CD4-positive, alpha-beta T cell treated with Interleukin-2 at 100 ng/mL for 4 hours (primary cell): Measurements from ENCODE around the gene CSNK1G3.
"Not testable (repeated sequence)": the region's sequence is repeated elsewhere in the genome, so short reads cannot be mapped to it uniquely, and the experiment has no call there.

ENCODE experiments used
- DNase-seq: peaks from one replicate; pipeline ENCODE4 v3.0.0-alpha.2; 2020; ENCODE audit warnings: low spot score

The CSNK1G3 gene

GRCh38 chr5:123559434-123559775, 47.4 kb downstream of the CSNK1G3 start:
- no peak for DNase-seq

- DNase-seq, result no peak
Measured at GRCh38 chr5:123561230-123561629, 49.3 kb downstream of the CSNK1G3 start.

- no peak for DNase-seq
Measured at GRCh38 chr5:123571927-123572326, 60.0 kb downstream of the CSNK1G3 start.

GRCh38 chr5:123578390-123578789, 66.4 kb downstream of the CSNK1G3 start:
- DNase-seq, result no peak

GRCh38 chr5:123579410-123579809, 67.4 kb downstream of the CSNK1G3 start:
- DNase-seq, result no peak

- DNase-seq, result no peak
Measured at GRCh38 chr5:123582550-123583285, 70.7 kb downstream of the CSNK1G3 start.

- no peak for DNase-seq
Measured at GRCh38 chr5:123585871-123586270, 73.9 kb downstream of the CSNK1G3 start.

GRCh38 chr5:123594434-123594833, 82.5 kb downstream of the CSNK1G3 start:
- no peak for DNase-seq

- no peak for DNase-seq
Measured at GRCh38 chr5:123597018-123597417, 85.0 kb downstream of the CSNK1G3 start.

- no peak for DNase-seq
Measured at GRCh38 chr5:123598028-123598689, 86.2 kb downstream of the CSNK1G3 start.

- no peak for DNase-seq
Measured at GRCh38 chr5:123599171-123599570, 87.2 kb downstream of the CSNK1G3 start.

- DNase-seq, result no peak
Measured at GRCh38 chr5:123601610-123602009, 89.6 kb downstream of the CSNK1G3 start.

GRCh38 chr5:123605822-123606221, 93.8 kb downstream of the CSNK1G3 start:
- no peak for DNase-seq

GRCh38 chr5:123610209-123610608, 98.2 kb downstream of the CSNK1G3 start:
- DNase-seq, result peak; percentile 6

- DNase-seq, result peak; percentile 70
Measured at GRCh38 chr5:123610665-123611405, 98.9 kb downstream of the CSNK1G3 start.

- DNase-seq, result no peak
Measured at GRCh38 chr5:123611406-123611709, 99.4 kb downstream of the CSNK1G3 start.

GRCh38 chr5:123617561-123617960, 105.6 kb downstream of the CSNK1G3 start:
- no peak for DNase-seq

- DNase-seq, result no peak
Measured at GRCh38 chr5:123626051-123626450, 114.1 kb downstream of the CSNK1G3 start.

- DNase-seq, result no peak
Measured at GRCh38 chr5:123628860-123629544, 117.0 kb downstream of the CSNK1G3 start.

GRCh38 chr5:123636006-123636405, 124.0 kb downstream of the CSNK1G3 start:
- no peak for DNase-seq

GRCh38 chr5:123637028-123637427, 125.1 kb downstream of the CSNK1G3 start:
- not testable (repeated sequence) for DNase-seq

- no peak for DNase-seq
Measured at GRCh38 chr5:123639244-123639643, 127.3 kb downstream of the CSNK1G3 start.
